ENCODE results near the gene ZNF423.

DNA sequence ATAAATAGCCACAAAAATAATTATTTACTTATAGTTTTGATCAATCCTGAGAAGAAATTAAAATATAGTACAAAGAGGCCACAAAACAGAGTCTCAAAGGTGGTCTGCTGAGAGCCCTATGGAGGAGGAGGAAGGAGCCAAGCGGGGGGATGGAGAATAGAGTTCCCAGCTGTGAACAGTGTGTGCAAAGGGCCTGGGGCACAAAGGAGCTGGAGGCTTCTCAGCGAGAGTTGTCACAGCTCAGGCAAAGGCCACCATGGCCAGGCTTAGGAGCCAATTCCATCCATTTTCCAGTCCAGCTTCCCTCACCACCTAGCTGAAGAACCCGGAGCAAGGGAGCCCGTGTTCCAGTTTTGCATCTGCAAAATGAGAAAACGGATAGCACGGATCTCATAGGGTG lies 5.4 kb upstream of the ZNF423 start:
- TF ChIP-seq CTCF (IDR thresholded peaks at IDR 0.05; ENCODE audit: low read depth, low read length, poor library complexity, severe bottlenecking), result no peak
- no peak for TF ChIP-seq EZH2phosphoT487 (IDR thresholded peaks at IDR 0.05; ENCODE audit: borderline replicate concordance, low read length)

Measured in DOHH2 (cell line).